GM15510 (cell line): ENCODE data around the gene MSRB3.

Experiments used
- POLR2A ChIP-seq: IDR thresholded peaks from 3 replicates; pipeline ENCODE4 v1.6.1; 2011; ENCODE audit warnings: borderline replicate concordance; ENCODE audit not compliant: insufficient read length; ENCODE audit errors: extremely low read depth

MSRB3 gene

DNA sequence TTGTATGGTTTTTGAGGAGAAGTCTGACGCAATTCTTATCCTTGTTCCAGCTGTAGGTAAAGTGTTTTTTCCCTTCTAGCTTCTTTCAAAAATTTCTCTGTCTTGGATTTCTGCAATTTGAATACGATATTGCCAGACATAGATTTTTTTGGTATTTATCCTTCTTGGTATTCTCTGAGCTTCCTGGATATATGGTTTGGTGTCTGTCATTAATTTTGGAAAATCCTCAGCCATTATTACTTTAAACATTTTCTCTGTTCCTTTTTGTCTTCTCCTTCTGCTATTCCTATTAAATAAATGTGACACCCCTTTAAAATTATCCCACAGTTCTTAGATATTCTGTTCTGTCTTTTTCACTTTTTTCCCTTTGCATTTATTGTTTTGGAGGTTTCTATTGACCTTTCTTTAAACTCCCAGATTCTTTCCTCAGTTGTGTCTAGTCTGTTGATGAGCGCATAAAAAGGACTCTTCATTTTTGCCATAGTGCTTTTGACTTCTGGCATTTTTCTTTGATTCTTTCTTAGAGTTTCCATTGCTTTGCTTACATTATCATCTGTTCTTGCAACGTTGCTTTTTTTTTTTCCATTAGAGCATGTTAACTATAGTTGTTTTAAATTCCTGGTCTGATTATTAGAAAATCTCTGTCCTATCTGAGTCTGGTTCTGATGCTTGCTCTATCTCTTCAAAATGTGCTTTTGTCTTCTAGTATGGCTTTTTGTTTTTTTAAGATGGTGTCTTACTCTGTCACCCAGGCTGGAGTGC lies 129.1 kb downstream of the MSRB3 start:
- no peak for TF ChIP-seq POLR2A

DNA sequence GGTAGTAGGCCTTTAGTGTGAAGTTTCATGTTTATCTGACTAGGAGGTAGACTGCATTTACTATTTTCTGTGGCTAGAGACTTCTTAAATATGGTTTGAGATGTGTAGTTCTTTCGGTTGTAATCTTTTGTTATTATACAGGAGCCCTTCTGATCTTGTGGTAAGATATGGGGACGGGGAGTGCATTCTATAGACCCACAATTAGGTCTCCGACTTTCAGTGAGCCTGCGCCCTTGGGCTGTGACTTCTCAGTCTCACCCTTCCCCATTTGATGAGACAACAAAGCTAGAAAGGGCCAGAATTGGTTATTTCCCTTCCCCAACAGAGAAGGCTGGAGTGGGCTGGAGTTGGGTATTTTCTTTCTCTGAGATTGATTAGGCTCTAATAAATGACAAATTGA lies 130.0 kb downstream of the MSRB3 start:
- TF ChIP-seq POLR2A = no peak

DNA sequence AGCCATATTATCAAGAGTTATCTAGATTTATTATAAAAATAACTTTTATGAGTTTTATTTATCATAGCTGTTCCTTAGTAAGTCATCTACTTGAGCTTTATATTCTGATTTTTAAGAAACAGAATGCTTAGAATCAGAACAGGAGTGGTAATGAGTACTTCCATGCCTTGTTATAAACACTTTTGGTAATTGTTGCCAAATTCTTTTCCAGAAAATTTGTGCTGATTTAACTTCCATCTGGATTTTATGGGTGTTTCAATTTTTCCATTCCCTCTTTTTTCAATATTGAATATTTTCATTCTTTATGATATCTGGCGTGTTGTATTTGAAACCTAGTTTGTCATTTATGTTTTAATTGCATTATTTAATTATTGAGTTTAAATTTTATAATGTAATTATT lies 131.2 kb downstream of the MSRB3 start:
- TF ChIP-seq POLR2A = no peak

DNA sequence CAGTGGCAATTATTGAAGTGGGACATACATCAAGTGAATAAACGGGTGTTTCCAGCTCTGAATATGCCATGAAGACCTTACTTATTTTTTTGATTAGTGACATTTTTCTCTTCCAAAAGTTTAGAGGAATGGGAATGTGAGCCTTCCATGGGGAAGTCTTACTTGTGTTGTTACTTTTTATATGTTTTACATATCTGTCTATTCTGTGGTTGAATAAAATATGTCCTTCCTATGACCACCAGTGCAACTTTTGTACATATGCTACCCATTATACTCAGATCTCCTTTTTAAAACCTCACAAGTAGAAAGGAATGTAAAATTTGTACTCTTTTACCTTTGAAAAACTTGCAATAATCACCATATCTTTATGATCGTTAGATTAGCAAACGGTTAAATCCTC lies 132.7 kb downstream of the MSRB3 start:
- TF ChIP-seq POLR2A = no peak

DNA sequence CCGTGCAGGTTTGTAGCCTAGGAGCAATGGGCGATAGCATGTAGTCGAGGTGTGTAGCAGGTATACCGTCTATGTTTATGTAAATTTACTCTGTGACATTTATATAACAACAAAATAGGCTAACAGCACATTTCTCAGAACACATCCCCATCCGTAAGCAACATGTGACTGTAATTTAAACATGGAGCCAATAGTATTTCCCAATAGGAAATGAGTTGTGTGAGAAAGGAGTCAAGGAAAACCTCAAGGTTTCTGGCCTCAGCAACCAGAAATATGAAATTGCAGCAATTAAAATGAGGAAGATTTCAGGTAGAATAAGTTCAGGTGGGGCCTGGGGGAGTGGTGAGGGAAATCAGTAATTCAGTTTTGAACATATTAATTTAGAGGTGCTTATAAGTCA lies 136.0 kb downstream of the MSRB3 start:
- no peak for TF ChIP-seq POLR2A

DNA sequence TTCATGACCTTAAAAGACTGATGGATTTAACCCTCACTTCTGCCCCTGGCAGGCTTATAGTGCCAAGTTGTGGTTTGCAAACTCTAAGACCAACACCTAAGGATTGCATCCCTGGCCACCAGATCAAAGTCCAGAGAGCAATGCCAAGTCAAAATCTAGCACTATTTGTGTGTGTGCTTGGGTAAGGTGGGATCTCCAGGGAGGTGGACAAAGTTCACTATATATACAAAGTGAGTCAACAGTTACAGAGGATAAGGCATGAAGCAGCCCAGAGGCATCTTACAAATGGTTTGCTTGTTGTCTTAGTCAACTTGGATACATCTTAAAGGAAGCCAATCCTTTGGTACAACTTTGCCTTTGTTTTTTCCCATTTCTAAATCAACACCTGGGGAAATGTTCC lies 137.3 kb downstream of the MSRB3 start:
- no peak for TF ChIP-seq POLR2A

DNA sequence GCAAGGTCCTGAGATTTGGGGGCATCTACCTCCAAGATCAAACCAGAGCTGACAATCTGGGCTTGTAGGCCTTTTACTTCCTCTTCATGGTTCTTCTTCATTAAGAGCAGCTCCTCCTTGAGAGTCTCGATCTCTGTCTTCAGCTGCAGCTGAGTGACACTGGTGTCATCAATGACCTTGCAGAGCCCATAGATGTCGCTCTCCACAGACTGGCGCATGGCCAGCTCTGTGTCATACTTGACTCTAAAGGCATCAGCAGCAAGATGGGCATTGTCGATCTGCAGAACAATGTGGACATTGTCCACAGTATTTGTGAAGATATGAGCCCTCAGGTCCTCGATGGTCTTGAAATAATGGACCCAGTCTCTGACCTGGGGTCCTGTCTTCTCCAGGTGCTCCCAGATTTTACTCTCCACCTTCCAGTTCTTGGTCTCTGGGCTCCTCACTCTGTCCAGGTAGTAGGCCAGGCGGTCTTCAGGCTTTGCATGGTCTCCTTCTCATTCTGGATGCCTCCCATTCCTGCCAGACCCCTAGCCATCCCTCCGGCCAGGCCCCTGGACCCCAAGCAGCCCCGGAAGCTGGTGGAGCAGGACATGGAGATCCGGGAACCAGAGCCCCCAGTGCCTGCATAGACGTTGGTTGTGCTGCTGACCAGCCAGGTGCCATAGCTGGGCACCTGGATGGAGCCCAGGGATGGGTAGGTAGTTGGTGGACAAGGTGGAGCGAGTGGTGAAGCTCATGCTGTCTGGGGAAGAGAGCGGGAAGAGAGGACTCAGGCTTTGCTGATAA lies 141.0 kb downstream of the MSRB3 start:
- no peak for TF ChIP-seq POLR2A

DNA sequence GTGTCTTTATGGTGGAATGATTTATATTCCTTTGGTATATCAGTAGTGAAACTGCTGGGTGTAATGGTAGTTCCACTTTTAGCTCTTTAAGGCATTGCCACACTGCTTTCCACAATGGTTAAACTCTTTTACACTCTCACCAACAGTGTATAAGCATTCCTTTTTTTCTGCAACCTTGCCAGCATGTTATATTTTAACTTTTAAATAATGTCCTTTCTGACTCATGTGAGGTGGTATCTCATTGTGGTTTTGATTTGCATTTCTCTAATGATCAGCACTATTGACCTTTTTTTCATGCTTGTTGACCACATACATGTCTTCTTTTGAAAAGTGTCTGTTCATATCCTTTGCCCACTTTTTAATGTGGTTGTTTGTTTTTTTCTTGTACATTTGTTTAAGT lies 142.5 kb downstream of the MSRB3 start:
- no peak for TF ChIP-seq POLR2A

DNA sequence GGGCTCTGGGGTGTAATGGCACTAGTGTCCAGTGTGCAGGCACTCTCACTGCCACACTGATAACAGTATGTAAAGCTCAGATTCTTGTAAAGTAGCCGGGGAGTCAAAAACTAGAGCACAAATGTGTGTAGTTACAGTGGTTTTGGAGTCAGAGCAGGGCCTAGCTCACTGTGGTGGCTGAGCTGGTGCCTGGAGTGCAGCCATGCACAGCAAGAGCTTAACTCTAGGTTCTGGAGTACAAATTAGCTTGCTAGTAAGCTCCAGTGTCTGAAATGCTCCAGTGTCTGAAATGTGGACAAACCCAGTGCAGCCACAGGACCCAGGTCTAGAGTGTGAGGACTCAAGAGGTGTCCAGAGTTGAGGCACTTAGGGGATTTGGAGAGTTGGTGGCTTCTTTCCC lies 149.2 kb downstream of the MSRB3 start:
- TF ChIP-seq POLR2A = no peak

DNA sequence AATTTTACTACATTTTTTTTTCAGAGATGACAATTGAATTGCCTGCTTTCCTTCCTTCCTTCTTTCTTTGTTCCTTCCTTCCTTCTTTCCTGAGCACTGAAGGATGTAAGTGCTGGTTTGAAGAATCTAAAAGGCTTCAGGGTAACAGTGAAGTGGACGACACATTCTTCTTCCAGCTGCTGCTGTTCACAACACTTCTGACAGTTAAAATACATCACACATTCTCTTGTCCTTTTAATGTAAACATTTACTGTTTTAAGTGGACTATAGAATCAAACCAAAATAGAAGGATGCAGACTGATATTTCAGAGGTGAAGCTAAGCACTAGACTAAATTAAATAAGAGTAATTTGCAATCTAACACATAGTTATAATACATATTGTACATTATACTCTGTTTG lies 151.5 kb downstream of the MSRB3 start:
- TF ChIP-seq POLR2A = no peak

DNA sequence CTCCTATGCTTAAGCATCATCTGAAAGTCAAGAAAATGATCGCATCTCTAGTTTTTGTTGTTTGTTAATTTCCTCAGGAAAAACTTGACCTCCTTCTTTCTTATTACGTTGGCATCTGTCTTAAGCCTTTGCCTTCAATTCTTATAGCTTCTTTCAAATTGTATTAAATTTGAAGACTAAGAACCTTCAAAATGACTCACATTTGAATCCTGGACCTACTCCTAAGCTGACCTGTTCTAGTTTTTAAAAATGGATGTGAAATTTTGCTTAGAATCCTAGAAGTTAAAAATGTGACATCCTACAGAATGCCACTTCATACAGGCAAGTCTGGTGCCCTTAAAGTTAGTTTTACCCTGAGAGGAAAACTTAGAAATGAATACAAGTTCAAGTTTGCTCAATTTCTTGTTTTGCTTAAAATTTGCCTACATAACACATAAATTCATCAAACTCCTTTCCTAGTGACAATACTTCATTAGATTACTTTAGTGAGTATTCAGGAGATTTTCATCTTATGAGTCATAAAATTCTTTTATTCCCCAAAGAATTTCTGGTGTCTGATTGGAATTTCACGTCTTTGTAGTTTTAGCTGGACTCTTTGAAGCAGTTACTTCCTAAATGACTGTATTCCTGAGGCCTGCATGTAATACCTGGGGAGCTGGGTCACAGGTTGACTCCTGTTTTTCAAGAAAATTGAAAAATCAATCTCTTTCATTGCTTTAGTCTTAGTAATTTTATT lies 152.3 kb downstream of the MSRB3 start:
- no peak for TF ChIP-seq POLR2A

DNA sequence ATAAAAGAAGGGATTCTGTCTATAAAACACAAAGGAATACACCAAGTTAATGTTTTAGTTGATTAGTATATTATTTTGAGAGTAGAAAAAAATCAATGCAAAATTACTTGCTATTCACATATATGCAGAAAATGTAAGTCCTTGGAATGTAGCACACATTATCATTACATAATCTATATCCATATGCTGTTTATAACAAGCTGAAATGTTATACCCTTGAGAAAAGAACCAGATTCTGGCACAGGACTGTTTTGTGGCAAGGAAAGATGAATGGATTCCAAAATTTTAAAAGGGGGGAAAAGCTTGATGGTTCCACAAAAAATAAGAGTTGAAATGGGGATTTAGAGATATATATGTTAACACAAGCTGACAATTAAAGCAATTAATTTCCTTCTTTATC lies 153.6 kb downstream of the MSRB3 start:
- no peak for TF ChIP-seq POLR2A

DNA sequence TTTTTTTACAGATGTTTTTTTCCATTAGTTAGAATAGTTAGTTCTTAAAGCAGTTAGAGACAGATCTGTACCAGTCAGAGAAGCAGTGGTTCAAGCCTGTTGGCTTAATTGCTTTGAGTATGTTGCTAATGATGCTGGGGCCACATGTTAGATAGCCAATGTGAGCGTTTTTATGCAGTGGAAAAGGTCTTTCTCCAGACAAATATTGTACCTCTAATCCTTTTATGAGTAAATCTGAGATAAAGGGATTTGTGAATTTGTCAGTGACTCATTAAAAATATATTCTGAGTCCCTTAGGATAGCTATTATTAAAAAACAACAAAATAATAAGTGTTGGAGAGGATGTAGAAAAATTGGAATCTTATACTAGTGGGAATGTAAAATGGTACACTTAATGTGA lies 154.2 kb downstream of the MSRB3 start:
- no peak for TF ChIP-seq POLR2A

DNA sequence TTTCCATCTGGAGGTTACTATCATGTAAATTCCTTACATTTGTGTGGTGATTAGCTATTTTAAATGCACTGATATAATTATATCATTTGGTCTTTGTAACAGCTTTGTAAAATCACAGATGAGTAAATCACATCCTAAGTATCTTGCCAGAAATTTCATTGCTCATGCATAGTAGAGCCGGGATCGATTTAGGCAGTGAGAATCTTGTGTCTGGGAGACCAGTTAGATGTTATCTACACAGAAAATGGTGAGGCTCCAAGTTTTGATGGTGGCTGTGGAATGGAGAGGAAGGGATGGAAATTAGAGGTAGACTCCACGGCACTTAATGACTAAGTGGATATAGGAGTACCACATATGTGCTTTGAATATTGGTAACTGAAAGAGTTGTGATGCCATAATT lies 156.3 kb downstream of the MSRB3 start:
- TF ChIP-seq POLR2A = no peak

DNA sequence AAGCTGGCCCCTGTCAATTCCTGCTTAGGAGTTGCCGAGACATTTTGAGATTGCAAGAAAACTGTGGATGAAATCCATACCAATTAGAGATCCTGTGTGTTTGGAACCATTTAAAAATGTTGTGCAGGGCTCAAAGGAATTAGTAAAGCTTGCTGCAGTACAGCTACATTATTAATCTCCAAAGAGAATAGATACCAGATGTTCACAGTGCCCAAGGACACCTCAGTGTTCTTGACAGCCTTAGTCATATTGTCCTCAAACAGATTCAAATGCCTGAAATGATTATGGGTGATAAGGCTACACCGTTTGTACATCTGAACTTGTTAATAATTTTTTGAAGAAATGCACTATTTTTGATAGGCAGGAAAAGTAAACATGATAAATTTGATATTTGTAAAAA lies 164.6 kb downstream of the MSRB3 start:
- TF ChIP-seq POLR2A = no peak
